ENCODE measurements around the gene APEH. TPM values are rescaled to one million over a fixed set of nuclear protein-coding genes. Genes with fewer than 3 reads are reported as not detected.

The APEH gene
- total and polyA plus RNA-seq, 2 experiments from 2014 or later = 170 to 264 TPM

DNA sequence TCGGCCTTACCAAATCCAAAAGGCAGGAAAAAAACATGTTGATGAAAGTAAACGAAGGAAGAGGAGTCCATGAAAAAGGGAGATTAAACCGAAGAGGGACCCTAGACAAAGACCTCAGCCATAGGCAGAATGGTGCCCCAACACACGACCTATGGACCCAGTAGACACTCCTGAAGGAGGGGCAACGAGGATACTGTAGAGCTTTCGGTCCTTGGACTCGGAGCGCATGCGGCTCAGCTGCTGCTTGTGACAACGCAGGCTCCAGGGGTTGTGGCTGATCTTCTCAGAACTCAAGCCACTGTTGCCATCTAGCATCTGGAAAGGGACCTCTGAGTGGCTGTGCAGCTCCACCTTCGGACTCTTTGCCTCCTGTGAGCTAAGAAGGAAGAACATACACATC is 58.4 kb downstream of the APEH start:
- Histone ChIP-seq H3K4me1 (ENCODE audit: insufficient read depth) (no peaks in the 10 kb centered on the region), H3K27me3 (ENCODE audit: insufficient read depth) (no peaks in the 10 kb centered on the region), H3K79me2 (replicated peaks; ENCODE audit: insufficient read depth) (no peaks in the 10 kb centered on the region), H3K4me2 (no peak overlapping the region), H3K9me2 (ENCODE audit: insufficient read depth) (no peaks in the 10 kb centered on the region), H3K27ac (ENCODE audit: low read depth) (no peak overlapping the region), H3K36me3 (ENCODE audit: insufficient read depth) (peaks cover 15% of the 10 kb centered on the region), H3K4me3 (no peak overlapping the region), H2AFZ (no peak overlapping the region), H3F3A (replicated peaks; ENCODE audit: low read depth) (peaks cover 5% of the 10 kb centered on the region; the same call in 1 of the 2 replicates), H4K20me1 (replicated peaks; ENCODE audit: insufficient read depth) (0 out of 2 replicates have a peak, but pooled peaks cover 5% of the 10 kb centered on the region)
- no peaks in the 10 kb centered on the region for H3K9me3 Mint-ChIP-seq
- H3K27ac Mint-ChIP-seq = no peak overlapping the region
- H3K36me3 Mint-ChIP-seq (ENCODE audit: low read depth) = peaks cover 50% of the 10 kb centered on the region
- H3K4me3 Mint-ChIP-seq = no peak overlapping the region
- ATAC-seq (no peak), DNase-seq (ENCODE audit: low spot score) (no peak)
- TF ChIP-seq, protein P1, sequence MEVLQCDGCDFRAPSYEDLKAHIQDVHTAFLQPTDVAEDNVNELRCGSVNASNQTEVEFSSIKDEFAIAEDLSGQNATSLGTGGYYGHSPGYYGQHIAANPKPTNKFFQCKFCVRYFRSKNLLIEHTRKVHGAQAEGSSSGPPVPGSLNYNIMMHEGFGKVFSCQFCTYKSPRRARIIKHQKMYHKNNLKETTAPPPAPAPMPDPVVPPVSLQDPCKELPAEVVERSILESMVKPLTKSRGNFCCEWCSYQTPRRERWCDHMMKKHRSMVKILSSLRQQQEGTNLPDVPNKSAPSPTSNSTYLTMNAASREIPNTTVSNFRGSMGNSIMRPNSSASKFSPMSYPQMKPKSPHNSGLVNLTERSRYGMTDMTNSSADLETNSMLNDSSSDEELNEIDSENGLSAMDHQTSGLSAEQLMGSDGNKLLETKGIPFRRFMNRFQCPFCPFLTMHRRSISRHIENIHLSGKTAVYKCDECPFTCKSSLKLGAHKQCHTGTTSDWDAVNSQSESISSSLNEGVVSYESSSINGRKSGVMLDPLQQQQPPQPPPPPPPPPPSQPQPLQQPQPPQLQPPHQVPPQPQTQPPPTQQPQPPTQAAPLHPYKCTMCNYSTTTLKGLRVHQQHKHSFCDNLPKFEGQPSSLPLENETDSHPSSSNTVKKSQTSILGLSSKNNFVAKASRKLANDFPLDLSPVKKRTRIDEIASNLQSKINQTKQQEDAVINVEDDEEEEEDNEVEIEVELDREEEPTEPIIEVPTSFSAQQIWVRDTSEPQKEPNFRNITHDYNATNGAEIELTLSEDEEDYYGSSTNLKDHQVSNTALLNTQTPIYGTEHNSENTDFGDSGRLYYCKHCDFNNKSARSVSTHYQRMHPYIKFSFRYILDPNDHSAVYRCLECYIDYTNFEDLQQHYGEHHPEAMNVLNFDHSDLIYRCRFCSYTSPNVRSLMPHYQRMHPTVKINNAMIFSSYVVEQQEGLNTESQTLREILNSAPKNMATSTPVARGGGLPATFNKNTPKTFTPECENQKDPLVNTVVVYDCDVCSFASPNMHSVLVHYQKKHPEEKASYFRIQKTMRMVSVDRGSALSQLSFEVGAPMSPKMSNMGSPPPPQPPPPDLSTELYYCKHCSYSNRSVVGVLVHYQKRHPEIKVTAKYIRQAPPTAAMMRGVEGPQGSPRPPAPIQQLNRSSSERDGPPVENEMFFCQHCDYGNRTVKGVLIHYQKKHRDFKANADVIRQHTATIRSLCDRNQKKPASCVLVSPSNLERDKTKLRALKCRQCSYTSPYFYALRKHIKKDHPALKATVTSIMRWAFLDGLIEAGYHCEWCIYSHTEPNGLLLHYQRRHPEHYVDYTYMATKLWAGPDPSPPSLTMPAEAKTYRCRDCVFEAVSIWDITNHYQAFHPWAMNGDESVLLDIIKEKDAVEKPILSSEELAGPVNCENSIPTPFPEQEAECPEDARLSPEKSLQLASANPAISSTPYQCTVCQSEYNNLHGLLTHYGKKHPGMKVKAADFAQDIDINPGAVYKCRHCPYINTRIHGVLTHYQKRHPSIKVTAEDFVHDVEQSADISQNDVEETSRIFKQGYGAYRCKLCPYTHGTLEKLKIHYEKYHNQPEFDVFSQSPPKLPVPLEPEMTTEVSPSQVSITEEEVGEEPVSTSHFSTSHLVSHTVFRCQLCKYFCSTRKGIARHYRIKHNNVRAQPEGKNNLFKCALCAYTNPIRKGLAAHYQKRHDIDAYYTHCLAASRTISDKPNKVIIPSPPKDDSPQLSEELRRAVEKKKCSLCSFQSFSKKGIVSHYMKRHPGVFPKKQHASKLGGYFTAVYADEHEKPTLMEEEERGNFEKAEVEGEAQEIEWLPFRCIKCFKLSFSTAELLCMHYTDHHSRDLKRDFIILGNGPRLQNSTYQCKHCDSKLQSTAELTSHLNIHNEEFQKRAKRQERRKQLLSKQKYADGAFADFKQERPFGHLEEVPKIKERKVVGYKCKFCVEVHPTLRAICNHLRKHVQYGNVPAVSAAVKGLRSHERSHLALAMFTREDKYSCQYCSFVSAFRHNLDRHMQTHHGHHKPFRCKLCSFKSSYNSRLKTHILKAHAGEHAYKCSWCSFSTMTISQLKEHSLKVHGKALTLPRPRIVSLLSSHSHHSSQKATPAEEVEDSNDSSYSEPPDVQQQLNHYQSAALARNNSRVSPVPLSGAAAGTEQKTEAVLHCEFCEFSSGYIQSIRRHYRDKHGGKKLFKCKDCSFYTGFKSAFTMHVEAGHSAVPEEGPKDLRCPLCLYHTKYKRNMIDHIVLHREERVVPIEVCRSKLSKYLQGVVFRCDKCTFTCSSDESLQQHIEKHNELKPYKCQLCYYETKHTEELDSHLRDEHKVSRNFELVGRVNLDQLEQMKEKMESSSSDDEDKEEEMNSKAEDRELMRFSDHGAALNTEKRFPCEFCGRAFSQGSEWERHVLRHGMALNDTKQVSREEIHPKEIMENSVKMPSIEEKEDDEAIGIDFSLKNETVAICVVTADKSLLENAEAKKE (CRISPR knock-in tag; IDR thresholded peaks at IDR 0.05) = no peak
- TF ChIP-seq EZH2 (IDR thresholded peaks at IDR 0.05; ENCODE audit: low read depth, unreplicated experiment) (no peak), STAT1 (IDR thresholded peaks at IDR 0.05; ENCODE audit: unreplicated experiment) (no peak), CREB1 (CRISPR knock-in tag; IDR thresholded peaks at IDR 0.05; ENCODE audit: low read depth) (no peak)
- peaks cover 4% of the 10 kb centered on the region for H3K27me3 Mint-ChIP-seq (ENCODE audit: insufficient read depth, low read depth, poor library complexity)
- no peaks in the 10 kb centered on the region for H3K4me1 Mint-ChIP-seq

DNA sequence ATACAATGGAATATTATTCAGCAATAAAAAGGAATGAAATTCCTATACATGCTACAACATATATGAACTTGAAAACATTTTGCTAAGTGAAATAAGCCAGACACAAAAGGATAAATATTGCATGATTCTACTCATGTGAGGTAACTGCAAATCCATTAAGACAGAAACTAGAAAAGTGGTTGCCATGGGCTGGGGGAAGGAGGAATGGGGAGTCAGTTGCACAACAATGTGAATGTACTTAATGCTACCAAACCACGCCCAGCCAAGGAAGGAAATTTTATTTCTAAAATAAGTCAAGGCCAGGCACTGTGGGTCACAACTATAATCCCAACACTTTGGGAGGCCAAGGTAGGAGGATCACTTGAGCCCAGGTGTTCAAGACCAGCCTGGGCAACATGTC is 59.4 kb downstream of the APEH start:
- Histone ChIP-seq H3K27me3 (ENCODE audit: insufficient read depth) (no peaks in the 10 kb centered on the region), H3K27ac (ENCODE audit: low read depth) (no peak overlapping the region), H4K20me1 (replicated peaks; ENCODE audit: insufficient read depth) (0 out of 2 replicates have a peak, but pooled peaks cover 5% of the 10 kb centered on the region), H3K4me1 (ENCODE audit: insufficient read depth) (no peaks in the 10 kb centered on the region), H3F3A (replicated peaks; ENCODE audit: low read depth) (peaks cover 3% of the 10 kb centered on the region; the same call in 1 of the 2 replicates), H3K36me3 (ENCODE audit: insufficient read depth) (peaks cover 15% of the 10 kb centered on the region), H3K9me2 (ENCODE audit: insufficient read depth) (no peaks in the 10 kb centered on the region), H3K4me3 (no peak overlapping the region), H3K4me2 (no peak overlapping the region), H3K79me2 (replicated peaks; ENCODE audit: insufficient read depth) (no peaks in the 10 kb centered on the region), H2AFZ (no peak overlapping the region)
- no peak overlapping the region for H3K4me3 Mint-ChIP-seq
- H3K4me1 Mint-ChIP-seq = no peaks in the 10 kb centered on the region
- H3K27ac Mint-ChIP-seq = no peak overlapping the region
- H3K36me3 Mint-ChIP-seq (ENCODE audit: low read depth) = peaks cover 54% of the 10 kb centered on the region
- no peaks in the 10 kb centered on the region for H3K9me3 Mint-ChIP-seq
- ATAC-seq (no peak), DNase-seq (ENCODE audit: low spot score) (no peak)
- peaks cover 7% of the 10 kb centered on the region for H3K27me3 Mint-ChIP-seq (ENCODE audit: insufficient read depth, low read depth, poor library complexity)
- no peak for TF ChIP-seq STAT1 (IDR thresholded peaks at IDR 0.05; ENCODE audit: unreplicated experiment)
- no peak for TF ChIP-seq EZH2 (IDR thresholded peaks at IDR 0.05; ENCODE audit: low read depth, unreplicated experiment)
- TF ChIP-seq, protein P2, sequence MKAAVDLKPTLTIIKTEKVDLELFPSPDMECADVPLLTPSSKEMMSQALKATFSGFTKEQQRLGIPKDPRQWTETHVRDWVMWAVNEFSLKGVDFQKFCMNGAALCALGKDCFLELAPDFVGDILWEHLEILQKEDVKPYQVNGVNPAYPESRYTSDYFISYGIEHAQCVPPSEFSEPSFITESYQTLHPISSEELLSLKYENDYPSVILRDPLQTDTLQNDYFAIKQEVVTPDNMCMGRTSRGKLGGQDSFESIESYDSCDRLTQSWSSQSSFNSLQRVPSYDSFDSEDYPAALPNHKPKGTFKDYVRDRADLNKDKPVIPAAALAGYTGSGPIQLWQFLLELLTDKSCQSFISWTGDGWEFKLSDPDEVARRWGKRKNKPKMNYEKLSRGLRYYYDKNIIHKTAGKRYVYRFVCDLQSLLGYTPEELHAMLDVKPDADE (IDR thresholded peaks at IDR 0.05) = no peak
- TF ChIP-seq, protein P3, sequence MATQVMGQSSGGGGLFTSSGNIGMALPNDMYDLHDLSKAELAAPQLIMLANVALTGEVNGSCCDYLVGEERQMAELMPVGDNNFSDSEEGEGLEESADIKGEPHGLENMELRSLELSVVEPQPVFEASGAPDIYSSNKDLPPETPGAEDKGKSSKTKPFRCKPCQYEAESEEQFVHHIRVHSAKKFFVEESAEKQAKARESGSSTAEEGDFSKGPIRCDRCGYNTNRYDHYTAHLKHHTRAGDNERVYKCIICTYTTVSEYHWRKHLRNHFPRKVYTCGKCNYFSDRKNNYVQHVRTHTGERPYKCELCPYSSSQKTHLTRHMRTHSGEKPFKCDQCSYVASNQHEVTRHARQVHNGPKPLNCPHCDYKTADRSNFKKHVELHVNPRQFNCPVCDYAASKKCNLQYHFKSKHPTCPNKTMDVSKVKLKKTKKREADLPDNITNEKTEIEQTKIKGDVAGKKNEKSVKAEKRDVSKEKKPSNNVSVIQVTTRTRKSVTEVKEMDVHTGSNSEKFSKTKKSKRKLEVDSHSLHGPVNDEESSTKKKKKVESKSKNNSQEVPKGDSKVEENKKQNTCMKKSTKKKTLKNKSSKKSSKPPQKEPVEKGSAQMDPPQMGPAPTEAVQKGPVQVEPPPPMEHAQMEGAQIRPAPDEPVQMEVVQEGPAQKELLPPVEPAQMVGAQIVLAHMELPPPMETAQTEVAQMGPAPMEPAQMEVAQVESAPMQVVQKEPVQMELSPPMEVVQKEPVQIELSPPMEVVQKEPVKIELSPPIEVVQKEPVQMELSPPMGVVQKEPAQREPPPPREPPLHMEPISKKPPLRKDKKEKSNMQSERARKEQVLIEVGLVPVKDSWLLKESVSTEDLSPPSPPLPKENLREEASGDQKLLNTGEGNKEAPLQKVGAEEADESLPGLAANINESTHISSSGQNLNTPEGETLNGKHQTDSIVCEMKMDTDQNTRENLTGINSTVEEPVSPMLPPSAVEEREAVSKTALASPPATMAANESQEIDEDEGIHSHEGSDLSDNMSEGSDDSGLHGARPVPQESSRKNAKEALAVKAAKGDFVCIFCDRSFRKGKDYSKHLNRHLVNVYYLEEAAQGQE (IDR thresholded peaks at IDR 0.05; ENCODE audit: unreplicated experiment) = no peak
- no peak for TF ChIP-seq ZNF331 (CRISPR knock-in tag; IDR thresholded peaks at IDR 0.05; ENCODE audit: low read depth)
- no peak for TF ChIP-seq EZH2phosphoT487 (IDR thresholded peaks at IDR 0.05; ENCODE audit: unreplicated experiment)
- TF ChIP-seq NANOG (IDR thresholded peaks at IDR 0.05; ENCODE audit: borderline replicate concordance) = no peak
- no peak for TF ChIP-seq ZNF114 (CRISPR knock-in tag; IDR thresholded peaks at IDR 0.05)
- no peak for TF ChIP-seq CREB1 (CRISPR knock-in tag; IDR thresholded peaks at IDR 0.05; ENCODE audit: low read depth)
- TF ChIP-seq POLR2AphosphoS5 (IDR thresholded peaks at IDR 0.05; ENCODE audit: low read depth) = no peak

Data from GM23338 (cell line).